Activated CD8-positive, alpha-beta T cell treated with anti-CD3 and anti-CD28 coated beads, Interleukin-2, amount 10 ng/mL, durations not matched to agents 7 days and 5 days (primary cell): ENCODE data around the gene MCM5. TPM values are rescaled to one million over a fixed set of nuclear protein-coding genes. Genes with fewer than 3 reads are reported as not detected.
"Not testable (repeated sequence)": the region's sequence is repeated elsewhere in the genome, so short reads cannot be mapped to it uniquely, and the experiment has no call there.

Experiments
- ATAC-seq: fragments of 150-1000 bp; cut with Tn5 transposase; one replicate; pipeline ENCODE4 v1.10.0; 2021; ENCODE audit warnings: moderate library complexity
- CTCF ChIA-PET: fragments of 350-600 bp; sonication (Branson Sonifier 250); formaldehyde crosslinking; loops from one replicate; lab custom pipeline; 2021; ENCODE audit warnings: antibody characterized with exemption; lab: Charles Lee
- POLR2A ChIA-PET: fragments of 350-600 bp; sonication (Branson Sonifier 250); formaldehyde crosslinking; loops from one replicate; lab custom pipeline; 2021; ENCODE audit warnings: antibody characterized with exemption; lab: Charles Lee
- DNase-seq: peaks from one replicate; pipeline ENCODE4 v3.0.0-alpha.2; 2020
- H3K27ac Mint-ChIP-seq: one replicate; pipeline ENCODE4 v1.8.0; 2021; ENCODE audit warnings: mild to moderate bottlenecking, mixed read lengths
- H3K27me3 Mint-ChIP-seq: one replicate; pipeline ENCODE4 v1.8.0; 2021; ENCODE audit warnings: low read depth, mixed read lengths
- H3K36me3 Mint-ChIP-seq: one replicate; pipeline ENCODE4 v1.8.0; 2021; ENCODE audit warnings: low read depth, mixed read lengths
- H3K4me1 Mint-ChIP-seq: one replicate; pipeline ENCODE4 v1.8.0; 2021; ENCODE audit warnings: low read depth, mixed read lengths
- H3K4me3 Mint-ChIP-seq: one replicate; pipeline ENCODE4 v1.8.0; 2021; ENCODE audit warnings: mild to moderate bottlenecking, mixed read lengths
- H3K9me3 Mint-ChIP-seq: one replicate; pipeline ENCODE4 v1.8.0; 2022; ENCODE audit warnings: mixed read lengths; ENCODE audit not compliant: insufficient read depth
- total RNA-seq, 2 experiments: library from RNA; stranded (reverse); gene quantifications; one replicate each; pipeline ENCODE4 v1.2.3, GENCODE V29; 2021

Gene MCM5
- total RNA-seq, 2 experiments from 2014 or later = 275 to 287 TPM

DNA sequence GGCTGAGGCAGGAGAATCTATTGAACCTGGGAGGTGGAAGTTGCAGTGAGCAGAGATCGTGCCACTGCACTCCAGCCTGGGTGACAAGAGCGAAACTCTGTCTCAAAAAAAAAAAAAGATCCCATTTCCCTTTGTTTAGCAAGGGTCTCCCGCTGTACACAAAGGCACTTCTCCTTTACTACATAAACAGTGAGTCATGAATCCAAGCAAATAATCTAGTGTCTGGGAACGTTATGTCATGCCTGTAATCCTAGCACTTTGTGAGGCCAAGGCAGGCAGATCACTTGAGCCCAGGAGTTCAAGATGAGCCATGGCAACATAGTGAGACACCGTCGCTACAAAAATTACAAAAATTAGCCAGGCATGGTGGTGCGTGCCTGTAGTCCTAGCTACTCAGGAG, 35.7 kb upstream of the MCM5 start:
- ATAC-seq, H3K4me1 Mint-ChIP-seq, CTCF ChIA-PET, H3K36me3 Mint-ChIP-seq, POLR2A ChIA-PET, H3K9me3 Mint-ChIP-seq, H3K4me3 Mint-ChIP-seq, H3K27ac Mint-ChIP-seq, DNase-seq: not testable (repeated sequence)
- H3K27me3 Mint-ChIP-seq = peaks cover 17% of the 10 kb centered on the region

DNA sequence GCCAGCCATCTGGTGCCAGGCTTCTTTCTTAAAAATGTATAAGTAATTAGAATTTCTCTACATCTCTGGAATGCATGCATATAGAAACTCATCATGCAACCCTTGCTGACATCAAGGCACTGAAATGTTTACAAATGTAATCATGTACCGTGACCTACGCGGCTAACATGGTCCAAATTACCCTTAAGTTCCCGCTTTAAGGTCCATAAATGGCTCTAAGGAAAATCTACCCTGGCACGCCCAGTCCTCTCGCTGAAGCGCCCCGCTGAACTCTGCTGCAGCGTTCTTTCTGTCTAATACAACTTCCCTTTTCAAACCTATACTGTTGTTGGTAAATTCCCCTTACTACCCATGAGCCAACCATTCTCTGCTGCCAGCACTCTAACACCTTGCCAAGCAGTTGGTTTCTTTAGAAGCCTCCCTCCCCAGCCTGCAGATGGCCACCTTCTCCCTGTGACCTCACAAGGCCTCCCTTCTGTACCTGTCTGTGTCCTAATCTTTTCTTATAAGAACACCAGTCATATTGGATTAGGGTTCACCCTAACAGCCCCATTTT, 32.5 kb upstream of the MCM5 start:
- H3K27me3 Mint-ChIP-seq = peaks cover 20% of the 10 kb centered on the region
- H3K9me3 Mint-ChIP-seq = no peaks in the 10 kb centered on the region
- no peaks in the 10 kb centered on the region for H3K36me3 Mint-ChIP-seq
- ChIA-PET POLR2A (no interaction called here), CTCF (no interaction called here)
- peaks cover 5% of the 10 kb centered on the region for H3K4me1 Mint-ChIP-seq
- DNase-seq (no peak), ATAC-seq (no peak)
- H3K4me3 Mint-ChIP-seq = no peak overlapping the region
- H3K27ac Mint-ChIP-seq = no peak overlapping the region

DNA sequence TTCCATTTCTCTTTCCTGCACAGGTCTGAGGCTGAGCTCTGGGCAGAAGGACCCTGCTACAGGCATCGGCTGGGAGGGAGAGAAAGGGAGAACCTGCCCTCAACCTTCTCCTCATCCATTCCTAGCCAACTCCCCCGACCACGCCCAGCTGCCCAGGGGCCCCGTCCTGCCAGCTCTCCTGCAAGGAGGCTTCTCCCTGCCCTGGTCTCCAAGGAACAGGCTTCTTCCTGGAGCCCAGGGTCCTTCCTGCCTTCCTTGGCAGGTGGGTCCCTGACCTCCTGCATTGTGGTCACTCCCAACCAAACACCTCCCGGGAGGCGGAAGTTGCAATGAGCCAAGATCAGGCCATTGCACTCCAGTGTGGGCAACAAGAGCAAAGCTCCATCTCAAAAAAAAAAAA, 31.6 kb upstream of the MCM5 start:
- Mint-ChIP-seq H3K9me3 (no peaks in the 10 kb centered on the region), H3K27ac (no peak overlapping the region), H3K27me3 (peaks cover 20% of the 10 kb centered on the region), H3K4me1 (peaks cover 5% of the 10 kb centered on the region), H3K4me3 (no peak overlapping the region), H3K36me3 (no peaks in the 10 kb centered on the region)
- ATAC-seq (no peak), DNase-seq (no peak)
- ChIA-PET POLR2A (no interaction called here), CTCF (no interaction called here)

DNA sequence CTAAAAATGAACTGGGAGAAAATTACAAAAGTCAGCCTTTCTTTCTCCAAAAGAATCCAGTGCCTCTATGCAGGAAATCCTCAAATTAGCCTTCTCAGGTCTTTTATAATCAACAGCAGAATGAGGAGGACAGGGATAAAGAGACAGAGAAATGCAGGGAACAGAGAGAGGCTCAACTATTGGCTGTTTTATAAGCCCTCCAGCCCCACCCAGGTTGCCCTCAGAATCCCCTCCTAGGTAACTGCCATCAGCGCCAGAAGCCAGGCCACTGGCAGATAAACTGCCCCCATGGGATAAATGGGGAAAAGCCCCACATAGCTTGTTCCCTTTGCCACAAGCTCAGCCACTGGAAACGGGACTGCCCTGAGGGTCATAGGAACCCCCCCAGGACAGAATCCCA, 29.9 kb upstream of the MCM5 start:
- CTCF ChIA-PET = interaction anchor here (1.0 kb wide), 1 partner anchor 19 kb away, joined by 3 read pairs; no protein-coding TSS in a partner anchor
- no peak for ATAC-seq
- Mint-ChIP-seq H3K9me3 (no peaks in the 10 kb centered on the region), H3K27ac (no peak overlapping the region), H3K27me3 (peaks cover 23% of the 10 kb centered on the region), H3K4me1 (peaks cover 5% of the 10 kb centered on the region), H3K36me3 (no peaks in the 10 kb centered on the region), H3K4me3 (no peak overlapping the region)
- no peak for DNase-seq
- POLR2A ChIA-PET = no interaction called here

DNA sequence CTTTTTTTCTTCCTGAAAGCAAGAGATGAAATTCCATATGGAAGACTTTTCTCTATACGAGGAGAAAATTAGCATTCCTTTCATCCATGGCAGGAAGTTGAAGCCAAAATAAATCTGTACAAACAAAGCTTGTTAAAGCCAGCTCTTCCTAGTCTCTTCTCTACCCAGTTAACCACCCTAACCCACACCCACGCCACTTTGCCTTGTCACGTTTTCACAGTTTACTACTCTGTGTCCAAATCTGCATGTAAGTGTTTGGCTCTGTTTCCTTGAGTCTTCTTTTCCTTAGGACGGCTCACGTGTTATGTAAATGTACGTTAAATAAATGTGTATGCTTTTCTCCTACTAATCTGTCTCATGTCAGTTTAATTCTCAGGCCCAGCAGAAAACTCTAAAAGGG, 26.2 kb upstream of the MCM5 start:
- ChIA-PET CTCF (no interaction called here), POLR2A (no interaction called here)
- ATAC-seq = no peak
- Mint-ChIP-seq H3K4me3 (no peak overlapping the region), H3K9me3 (no peaks in the 10 kb centered on the region), H3K27me3 (peaks cover 11% of the 10 kb centered on the region), H3K27ac (no peak overlapping the region), H3K4me1 (peaks cover 17% of the 10 kb centered on the region), H3K36me3 (no peaks in the 10 kb centered on the region)
- no peak for DNase-seq

DNA sequence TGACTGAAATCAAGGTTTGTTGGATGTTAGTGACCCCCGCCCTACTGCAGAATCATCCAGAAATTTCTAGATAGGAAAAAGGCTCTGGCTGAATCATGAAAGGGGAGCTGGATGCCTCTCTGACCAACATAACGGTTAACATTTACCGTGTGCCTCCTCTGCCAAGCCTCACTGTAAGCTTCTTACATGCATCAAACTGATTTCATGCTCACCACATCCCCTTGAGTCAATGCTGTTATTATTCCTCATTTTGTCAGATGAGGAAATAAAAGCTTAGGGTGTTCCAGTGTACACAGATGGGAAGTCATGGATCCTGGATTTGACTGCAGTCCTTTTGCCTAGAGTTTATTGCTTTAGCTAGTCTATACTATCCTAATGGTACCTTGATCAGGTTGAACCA, 24.9 kb upstream of the MCM5 start:
- no peak overlapping the region for H3K4me3 Mint-ChIP-seq
- DNase-seq (no peak), ATAC-seq (no peak)
- no peak overlapping the region for H3K27ac Mint-ChIP-seq
- H3K36me3 Mint-ChIP-seq = no peaks in the 10 kb centered on the region
- CTCF ChIA-PET = interaction anchor here (2.9 kb wide), 1 partner anchor 24 kb away, joined by 12 read pairs; no protein-coding TSS in a partner anchor
- H3K9me3 Mint-ChIP-seq = no peaks in the 10 kb centered on the region
- H3K4me1 Mint-ChIP-seq = peaks cover 17% of the 10 kb centered on the region
- POLR2A ChIA-PET = no interaction called here
- H3K27me3 Mint-ChIP-seq = peaks cover 15% of the 10 kb centered on the region

DNA sequence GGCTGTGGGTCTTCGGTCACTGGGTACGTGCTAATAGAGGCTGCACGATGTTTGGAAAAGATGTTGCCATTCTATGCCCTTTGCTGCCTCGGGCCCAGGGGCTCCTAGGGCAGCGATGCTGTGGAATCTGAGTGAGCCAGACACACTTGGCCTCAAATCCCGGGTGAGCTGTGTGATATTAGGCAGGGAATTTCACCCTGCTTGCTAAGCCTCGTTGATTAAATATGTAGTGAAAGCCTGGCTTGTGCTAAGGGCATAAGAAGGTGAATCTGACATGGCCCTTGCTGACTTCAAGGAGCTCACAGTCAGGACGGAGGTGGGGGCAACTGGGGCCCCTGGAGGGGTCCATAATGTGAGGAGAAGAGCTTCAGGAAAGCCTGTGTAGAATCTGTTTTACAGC, 24.4 kb upstream of the MCM5 start:
- DNase-seq (no peak), ATAC-seq (no peak)
- Mint-ChIP-seq H3K27ac (no peak overlapping the region), H3K4me1 (peaks cover 19% of the 10 kb centered on the region), H3K27me3 (peaks cover 18% of the 10 kb centered on the region), H3K9me3 (no peaks in the 10 kb centered on the region), H3K4me3 (no peak overlapping the region), H3K36me3 (no peaks in the 10 kb centered on the region)
- POLR2A ChIA-PET = no interaction called here
- CTCF ChIA-PET = interaction anchor here (2.9 kb wide), 1 partner anchor 24 kb away, joined by 12 read pairs; no protein-coding TSS in a partner anchor

DNA sequence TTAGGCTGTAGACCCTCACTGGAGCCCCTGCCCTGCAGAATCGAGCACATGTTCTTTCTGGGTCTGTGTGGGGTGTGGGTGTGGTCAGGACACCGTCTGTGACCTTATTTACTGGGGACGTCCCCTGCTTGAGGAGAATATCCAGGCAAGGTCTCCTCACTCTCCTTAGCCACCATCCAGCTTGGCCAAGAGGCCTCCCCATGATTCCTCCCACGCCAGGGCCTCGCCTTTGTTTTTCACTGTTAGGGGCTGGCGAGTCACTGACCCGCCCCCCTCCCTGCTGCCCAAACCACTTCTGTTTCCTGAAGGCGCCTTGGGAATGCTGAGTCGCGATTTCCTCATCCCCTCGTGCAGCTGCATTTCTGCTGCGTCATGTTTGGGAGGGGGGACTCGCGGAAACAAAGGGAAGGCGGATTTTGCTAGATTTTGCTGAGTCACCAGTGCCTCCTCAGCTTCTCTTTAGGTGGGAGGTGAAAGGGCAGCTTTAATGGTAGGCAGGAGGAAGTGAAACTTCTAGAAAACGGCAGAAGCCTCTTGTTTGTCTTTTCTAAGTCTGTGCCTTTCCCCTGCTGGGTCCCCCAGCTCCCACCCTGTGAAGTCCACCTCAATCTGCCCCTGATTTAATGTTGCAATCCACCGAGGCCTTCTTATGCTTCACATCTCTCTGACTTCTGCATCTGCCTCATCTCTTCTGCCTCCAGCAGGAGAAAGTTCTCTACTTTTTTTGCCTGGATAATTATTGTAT, 23.0 kb upstream of the MCM5 start:
- ChIA-PET POLR2A (no interaction called here), CTCF (interaction anchor here (2.9 kb wide), 1 partner anchor 26 kb away, joined by 12 read pairs; no protein-coding TSS in a partner anchor)
- H3K27me3 Mint-ChIP-seq = peaks cover 22% of the 10 kb centered on the region
- ATAC-seq = no peak
- peak; percentile 34 for DNase-seq
- H3K9me3 Mint-ChIP-seq = no peaks in the 10 kb centered on the region
- no peaks in the 10 kb centered on the region for H3K36me3 Mint-ChIP-seq
- peaks cover 28% of the 10 kb centered on the region for H3K4me1 Mint-ChIP-seq
- H3K27ac Mint-ChIP-seq = peak overlapping the region; percentile 31
- H3K4me3 Mint-ChIP-seq = no peak overlapping the region

DNA sequence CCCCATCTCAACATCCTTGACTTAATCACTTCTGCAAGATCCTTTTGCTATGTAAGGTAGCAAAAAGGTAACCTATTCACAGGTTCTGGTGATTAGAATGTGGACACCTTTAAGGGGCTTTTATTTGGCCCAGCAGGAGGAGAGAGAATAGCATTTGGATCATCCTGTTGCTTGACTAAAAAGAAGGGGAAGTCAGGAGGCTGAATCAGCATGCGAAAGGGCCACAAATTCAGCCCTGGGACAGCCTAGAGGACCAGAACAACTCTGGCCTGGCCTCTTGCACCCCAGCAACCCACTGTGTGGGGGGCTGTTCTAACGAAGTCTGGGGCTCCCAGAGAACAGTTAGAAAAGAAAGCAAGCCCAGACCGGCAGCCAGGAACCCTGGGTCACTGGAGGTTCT, 22.2 kb upstream of the MCM5 start:
- Mint-ChIP-seq H3K4me3 (no peak overlapping the region), H3K36me3 (no peaks in the 10 kb centered on the region), H3K27ac (peak overlapping the region; percentile 31), H3K27me3 (peaks cover 23% of the 10 kb centered on the region), H3K4me1 (peaks cover 25% of the 10 kb centered on the region), H3K9me3 (no peaks in the 10 kb centered on the region)
- ChIA-PET POLR2A (no interaction called here), CTCF (no interaction called here)
- DNase-seq (no peak), ATAC-seq (no peak)

DNA sequence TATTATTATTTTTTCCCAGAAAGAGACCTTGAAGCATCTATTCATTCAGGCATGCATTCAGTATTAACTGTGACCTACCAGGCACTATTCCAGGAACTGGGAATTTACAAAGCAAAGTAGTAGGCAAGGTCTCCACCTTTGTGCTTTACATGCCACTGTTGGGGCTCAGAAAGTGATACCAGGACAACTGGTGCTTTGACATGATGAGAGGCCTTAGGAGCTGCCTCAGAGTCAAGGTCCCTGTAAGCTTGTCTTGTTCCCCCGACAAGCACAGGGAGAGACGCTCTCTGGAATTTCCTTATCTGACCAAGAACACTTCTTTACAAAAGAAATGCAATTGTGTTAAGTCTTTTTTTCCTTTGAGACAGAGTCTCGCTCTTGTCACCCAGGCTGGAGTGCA, 21.3 kb upstream of the MCM5 start:
- Mint-ChIP-seq H3K4me1 (peaks cover 25% of the 10 kb centered on the region), H3K27ac (no peak overlapping the region), H3K27me3 (peaks cover 29% of the 10 kb centered on the region), H3K36me3 (no peaks in the 10 kb centered on the region), H3K4me3 (no peak overlapping the region), H3K9me3 (no peaks in the 10 kb centered on the region)
- DNase-seq (no peak), ATAC-seq (no peak)
- ChIA-PET POLR2A (interaction anchor here (1.6 kb wide), 1 partner anchor 23 kb away, joined by 3 read pairs; no protein-coding TSS in a partner anchor), CTCF (no interaction called here)

DNA sequence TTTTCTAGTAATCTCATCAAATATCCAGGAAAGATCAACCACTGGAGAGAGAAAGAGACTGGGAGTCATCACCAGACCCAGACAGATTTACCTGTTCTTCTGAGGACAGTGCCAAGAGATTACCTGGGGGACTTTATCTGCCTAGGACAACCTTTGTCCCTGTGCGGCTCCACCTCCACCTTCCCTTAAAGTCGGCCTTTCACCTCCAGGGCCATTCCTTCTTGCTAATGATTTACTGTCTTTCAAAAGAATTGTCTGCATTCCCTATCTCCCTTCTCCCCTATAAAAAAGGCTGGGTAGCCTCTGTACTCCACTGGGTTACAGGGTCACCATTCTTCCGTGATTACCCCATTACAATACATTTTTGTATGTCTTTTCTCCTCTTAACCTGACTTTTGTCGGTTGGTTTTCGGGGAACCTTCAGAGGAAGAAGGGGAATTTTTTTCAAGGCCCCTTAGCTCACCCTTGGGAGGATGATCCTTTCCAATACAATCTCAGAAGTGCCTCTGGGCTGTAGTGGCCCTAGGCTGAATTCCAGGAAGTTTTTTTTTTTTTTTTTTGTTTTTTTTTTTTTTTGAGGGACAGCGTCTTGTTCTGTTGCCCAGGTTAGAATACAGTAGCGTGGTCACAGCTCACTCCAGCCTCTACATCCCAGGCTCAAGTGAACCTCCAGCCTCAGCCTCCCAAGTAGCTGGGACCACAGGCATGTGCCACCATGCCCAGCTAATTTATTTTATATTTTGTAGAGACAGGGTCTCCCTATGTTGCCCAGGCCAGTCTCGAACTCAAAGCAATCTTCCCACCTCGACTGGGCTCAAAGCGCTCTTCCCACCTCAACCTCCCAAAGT, 20.6 kb upstream of the MCM5 start:
- H3K4me3 Mint-ChIP-seq = no peak overlapping the region
- no peaks in the 10 kb centered on the region for H3K36me3 Mint-ChIP-seq
- peaks cover 27% of the 10 kb centered on the region for H3K27me3 Mint-ChIP-seq
- POLR2A ChIA-PET = interaction anchor here (1.6 kb wide), 1 partner anchor 23 kb away, joined by 3 read pairs; no protein-coding TSS in a partner anchor
- H3K9me3 Mint-ChIP-seq = no peaks in the 10 kb centered on the region
- H3K4me1 Mint-ChIP-seq = peaks cover 25% of the 10 kb centered on the region
- DNase-seq (no peak), ATAC-seq (no peak)
- no peak overlapping the region for H3K27ac Mint-ChIP-seq
- CTCF ChIA-PET = interaction anchor here (1.0 kb wide), 1 partner anchor 27 kb away, joined by 3 read pairs; no protein-coding TSS in a partner anchor
